Activated T-cell treated with anti-CD3 and anti-CD28 coated beads, Interleukin-2, amount 50 U/mL, for 48 hours (primary cell): ENCODE measurements around the gene ABCC5.
A peak's percentile ranks its signal among the peaks of the same experiment; 100 is the strongest.

ENCODE experiments used
- DNase-seq, 2 experiments: peaks; one replicate each; pipeline ENCODE4 v3.0.0-alpha.2; 2020

ABCC5 gene

GRCh38 chr3:183918178-183918577 lies 99.5 kb downstream of the ABCC5 start:
- no peak for DNase-seq

- no peak for DNase-seq
These were observed 99.9 kb downstream of the ABCC5 start for GRCh38 chr3:183917776-183918175.

- DNase-seq = no peak
These were observed 102.8 kb downstream of the ABCC5 start for GRCh38 chr3:183914856-183915255.

GRCh38 chr3:183913580-183913920 lies 104.1 kb downstream of the ABCC5 start:
- no peak for DNase-seq

GRCh38 chr3:183912895-183913579 lies 104.6 kb downstream of the ABCC5 start:
- no peak for DNase-seq

- DNase-seq = no peak
These were observed 105.7 kb downstream of the ABCC5 start for GRCh38 chr3:183911763-183912506.

GRCh38 chr3:183911087-183911486 lies 106.6 kb downstream of the ABCC5 start:
- no peak for DNase-seq

- DNase-seq = no peak
These were observed 108.6 kb downstream of the ABCC5 start for GRCh38 chr3:183909030-183909600.

GRCh38 chr3:183907911-183908331 lies 109.8 kb downstream of the ABCC5 start:
- DNase-seq = no peak

GRCh38 chr3:183907176-183907575 lies 110.5 kb downstream of the ABCC5 start:
- DNase-seq = no peak

- DNase-seq = no peak
These were observed 111.3 kb downstream of the ABCC5 start for GRCh38 chr3:183906234-183906921.

- no peak for DNase-seq
These were observed 112.6 kb downstream of the ABCC5 start for GRCh38 chr3:183904833-183905780.

GRCh38 chr3:183898028-183898431 lies 119.7 kb downstream of the ABCC5 start:
- DNase-seq = no peak

- DNase-seq = no peak
These were observed 120.1 kb downstream of the ABCC5 start for GRCh38 chr3:183897606-183898005.

GRCh38 chr3:183896610-183897009 lies 121.1 kb downstream of the ABCC5 start:
- no peak for DNase-seq

GRCh38 chr3:183896184-183896583 lies 121.5 kb downstream of the ABCC5 start:
- DNase-seq = no peak

GRCh38 chr3:183895774-183896173 lies 121.9 kb downstream of the ABCC5 start:
- no peak for DNase-seq

GRCh38 chr3:183895296-183895695 lies 122.4 kb downstream of the ABCC5 start:
- peak in 1 of 2 experiments; percentile 35 for DNase-seq

- no peak for DNase-seq
These were observed 125.0 kb downstream of the ABCC5 start for GRCh38 chr3:183892610-183893214.

GRCh38 chr3:183885766-183886165 lies 131.9 kb downstream of the ABCC5 start:
- no peak for DNase-seq

GRCh38 chr3:183884427-183885296 lies 133.0 kb downstream of the ABCC5 start, which contains the start of gene PARL:
TSS of gene PARL (minus strand) at chr3:183884880. CDS start at chr3:183884846, 34 bp downstream.
- peak; percentile 98 for DNase-seq
